AG08395 (cell line): ENCODE measurements around the gene VPS13D.

Experiments
- DNase-seq: peaks from one replicate; pipeline ENCODE4 v3.0.0; 2012; ENCODE audit warnings: mixed read lengths, low spot score

The VPS13D gene

DNA sequence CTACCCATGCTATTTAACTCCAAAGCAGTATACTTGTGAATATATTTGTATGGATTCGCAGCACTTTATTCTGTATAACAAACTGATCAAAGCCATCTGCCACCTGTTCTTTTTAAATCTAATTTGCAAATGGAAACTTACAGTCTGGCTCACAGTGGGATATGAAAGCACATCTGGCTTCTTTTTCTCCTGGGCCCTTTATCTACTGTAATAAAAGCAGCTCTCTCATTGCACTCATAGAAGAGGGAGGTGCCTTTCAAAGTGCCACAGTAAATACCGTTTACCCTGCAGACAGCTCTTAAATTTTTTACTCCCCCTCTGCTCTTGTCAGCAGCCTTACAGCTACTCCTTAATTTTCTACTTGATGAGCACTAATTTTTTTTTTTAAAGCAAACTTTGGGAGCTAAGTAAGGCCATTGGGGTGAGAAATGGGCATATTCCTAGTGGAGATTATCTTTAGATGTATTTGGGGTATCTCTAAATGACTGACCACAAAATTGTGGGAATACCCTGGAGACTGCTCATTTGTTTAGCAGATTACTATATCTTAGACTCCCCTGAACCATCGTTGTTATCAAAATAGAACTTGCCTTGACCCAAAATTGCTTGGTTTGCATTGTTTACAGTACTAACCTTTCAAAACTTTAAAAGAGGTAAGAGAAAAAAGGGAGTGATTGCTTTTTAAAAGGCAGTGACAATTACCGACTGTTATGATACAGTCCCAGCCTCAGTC, 110.1 kb downstream of the VPS13D start:
- no peak for DNase-seq

DNA sequence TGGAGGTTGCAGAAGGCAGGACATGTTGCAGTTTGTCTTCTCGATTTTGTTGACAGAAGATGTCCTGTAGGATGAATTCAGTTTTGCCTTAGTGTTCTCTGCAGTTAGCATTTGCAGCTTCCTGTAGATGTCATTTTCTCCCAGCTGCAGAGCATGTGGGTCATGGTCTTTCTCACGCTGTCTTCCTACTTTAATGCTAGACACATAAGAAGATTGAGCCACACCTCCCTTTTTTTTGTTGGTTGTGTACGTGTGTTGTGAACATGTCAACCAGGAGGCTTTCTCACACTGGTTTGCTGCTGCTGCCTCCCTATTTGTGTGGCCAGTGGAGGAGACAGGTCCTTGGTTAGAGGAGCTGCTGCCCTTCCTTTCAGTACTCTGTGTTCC, 110.7 kb downstream of the VPS13D start:
- no peak for DNase-seq

DNA sequence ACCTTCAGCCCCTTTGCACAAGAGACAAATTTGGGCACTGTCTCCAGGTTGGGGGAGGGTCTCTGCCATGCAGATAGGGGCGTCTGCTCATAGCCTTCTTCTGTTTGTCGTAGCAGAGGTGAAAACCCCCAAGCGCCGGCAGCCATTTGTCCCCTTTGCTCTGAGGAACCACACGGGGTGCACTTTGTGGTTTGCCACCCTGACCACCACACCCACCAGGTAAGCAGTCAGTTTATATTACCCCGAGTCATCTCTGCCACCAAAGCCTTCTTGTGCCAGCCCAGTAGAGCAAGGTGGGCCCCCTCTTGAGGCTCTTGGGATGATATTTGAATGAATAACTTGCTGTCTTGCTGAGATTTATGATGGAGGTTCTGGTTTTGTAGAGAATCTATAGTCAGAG, 111.8 kb downstream of the VPS13D start:
- DNase-seq, result no peak

DNA sequence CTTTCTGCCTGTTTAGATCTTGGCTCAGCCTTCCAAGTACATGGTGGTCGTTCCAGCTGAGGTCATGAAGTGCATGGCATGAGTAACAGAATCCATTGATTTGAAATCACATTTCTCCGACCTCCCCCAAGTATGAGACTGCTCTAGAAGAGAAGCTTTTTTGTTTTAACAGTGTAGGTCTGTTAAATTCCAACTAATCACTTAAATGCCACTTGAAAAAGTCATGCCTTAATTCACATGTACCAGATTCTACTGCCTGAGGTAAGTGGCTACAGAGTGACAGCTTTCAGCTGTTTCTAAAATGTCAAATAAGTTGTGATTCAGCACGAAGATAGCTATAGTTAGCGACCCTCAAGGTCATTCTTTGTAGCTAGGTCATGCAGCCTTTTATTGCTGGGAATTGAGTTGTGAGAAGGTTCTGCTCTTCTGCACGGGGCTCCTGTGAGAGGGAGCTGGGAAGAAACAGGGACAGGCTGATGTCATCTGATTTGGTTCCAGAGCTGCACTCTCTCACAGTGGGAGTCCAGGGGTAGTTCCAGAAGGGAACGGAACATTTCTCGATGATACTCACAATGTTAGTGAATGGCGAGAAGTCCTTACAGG, 112.7 kb downstream of the VPS13D start:
- no peak for DNase-seq

DNA sequence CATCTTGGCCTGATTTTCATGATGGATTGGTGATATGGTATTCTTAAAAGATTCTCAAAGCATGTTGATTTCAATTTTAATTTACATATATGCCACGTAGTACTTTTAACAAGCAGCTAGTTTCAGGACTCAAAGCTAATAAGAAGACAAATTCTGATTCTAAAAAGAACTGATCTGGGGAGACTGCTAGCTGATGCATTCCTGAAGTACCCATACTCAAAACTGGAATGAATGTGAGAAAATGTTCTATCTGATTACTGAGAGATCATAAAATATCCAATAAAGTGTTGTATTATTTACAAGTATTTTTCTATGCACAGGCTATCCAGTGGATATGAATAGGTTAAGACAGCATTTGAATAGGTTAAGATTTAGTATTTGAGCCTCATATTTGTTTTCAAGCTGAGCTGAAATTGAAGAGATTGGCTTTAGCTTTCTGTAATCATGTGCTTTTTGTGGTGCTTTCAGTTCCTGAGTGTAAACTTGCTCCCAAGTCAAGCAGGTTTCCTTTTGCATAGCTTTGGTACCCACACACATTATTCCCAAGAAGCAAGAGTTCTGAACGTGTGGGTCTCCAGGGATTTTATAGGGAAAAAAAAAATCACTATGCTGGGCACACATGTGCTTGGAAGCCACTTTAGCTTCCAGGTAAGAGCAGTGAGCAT, 114.1 kb downstream of the VPS13D start:
- no peak for DNase-seq

DNA sequence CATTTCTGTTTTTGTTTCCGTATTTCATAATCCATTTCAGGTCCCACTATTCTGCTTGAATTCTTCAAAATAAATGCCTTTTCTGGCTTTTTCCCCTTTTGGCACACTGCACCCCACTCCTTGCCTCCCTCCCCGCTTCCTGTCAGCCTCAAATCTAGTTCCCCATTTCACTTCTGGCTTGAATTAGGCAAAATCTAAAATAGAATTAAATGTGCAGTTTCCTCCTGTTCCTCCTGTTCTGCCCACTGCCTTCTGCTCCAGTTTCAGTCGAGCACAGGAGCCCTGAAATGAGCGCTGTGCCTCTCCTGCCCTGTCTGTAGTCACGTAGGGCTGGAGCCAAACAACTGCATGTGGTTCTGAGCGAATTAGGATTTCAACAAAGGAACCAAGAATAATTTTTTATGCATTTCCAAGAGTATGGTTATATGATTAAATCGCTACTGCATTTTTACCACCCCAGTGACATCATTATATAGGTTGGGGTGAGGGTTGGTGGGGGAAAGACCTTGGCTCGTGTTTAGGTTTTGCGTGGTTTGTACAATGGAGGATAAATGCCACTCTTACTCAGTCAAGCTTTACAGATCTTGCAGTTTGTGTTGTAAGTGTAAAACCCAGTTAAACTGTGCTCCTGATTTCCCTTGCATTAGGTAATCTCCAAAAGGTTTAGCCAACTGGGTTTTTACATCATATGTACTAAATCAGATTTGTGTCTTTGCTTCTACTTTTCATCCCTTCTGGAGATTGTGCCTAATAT, 114.9 kb downstream of the VPS13D start:
- DNase-seq, result no peak

DNA sequence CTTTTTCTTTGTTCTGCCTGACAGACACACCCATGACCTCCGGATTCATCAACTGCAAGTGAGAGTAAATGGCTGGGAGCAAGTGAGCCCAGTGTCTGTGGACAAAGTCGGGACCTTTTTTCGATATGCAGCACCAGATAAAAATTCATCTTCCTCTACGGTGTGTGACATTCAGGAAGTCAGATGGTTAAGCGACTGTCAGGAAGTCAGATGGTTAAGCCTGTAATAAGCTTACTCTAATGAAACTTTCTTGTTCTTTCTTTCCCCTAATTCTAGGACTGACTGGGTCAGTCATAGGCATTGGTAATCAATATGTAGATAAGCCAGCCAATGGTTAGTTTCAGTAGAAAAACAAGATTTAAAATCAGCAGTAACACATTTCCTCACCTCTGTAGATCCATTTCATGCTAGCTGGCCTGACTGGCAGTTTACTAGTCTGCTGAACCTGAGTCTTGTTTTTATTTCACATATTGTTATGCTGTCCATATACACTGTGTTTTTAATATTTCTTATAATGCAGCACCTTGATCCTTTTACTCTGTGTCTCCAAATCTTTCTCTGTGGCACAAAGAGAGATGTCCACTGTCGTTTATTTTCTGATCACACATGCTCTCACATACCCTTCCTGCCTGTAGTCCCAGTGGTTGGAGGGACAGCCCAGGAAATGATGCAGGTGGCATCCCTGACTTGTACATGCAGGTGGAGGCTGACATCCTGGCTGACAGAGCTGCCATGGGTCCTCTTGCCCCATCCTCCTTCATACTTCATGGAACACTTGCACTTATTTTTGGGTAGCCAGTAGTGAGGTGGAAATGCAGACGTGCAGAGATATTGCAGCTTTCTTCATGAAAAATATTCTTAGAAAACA, 115.8 kb downstream of the VPS13D start:
- no peak for DNase-seq

DNA sequence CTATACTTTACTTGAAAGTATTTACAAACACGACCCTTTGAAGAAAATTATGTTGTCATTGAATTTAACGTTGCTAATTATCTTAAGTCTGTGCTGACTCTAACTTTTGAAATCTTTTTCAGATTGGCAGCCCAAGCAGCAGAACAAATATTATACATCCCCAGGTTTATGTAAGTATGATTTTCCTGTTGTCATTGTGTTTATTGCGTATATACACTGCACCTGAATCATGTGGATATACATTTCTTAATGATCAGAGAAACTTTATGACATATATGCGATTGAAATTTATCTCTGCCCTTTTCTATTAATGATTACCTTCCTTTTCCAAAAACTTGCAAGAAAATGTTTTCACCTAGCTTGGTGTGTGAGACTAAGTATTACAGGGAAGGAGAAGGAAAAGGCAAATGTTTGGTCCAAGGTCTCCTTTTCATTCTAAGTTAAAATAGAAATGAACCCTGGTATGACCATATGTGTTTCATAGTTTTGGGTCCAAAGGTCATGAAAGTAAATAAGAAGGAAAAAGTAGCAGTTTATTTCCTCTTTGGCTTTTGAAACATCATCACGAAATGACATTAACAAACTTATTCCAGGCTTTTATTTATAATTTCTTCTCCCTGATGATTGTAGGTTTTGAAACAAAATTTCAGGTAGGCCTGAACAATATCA, 116.8 kb downstream of the VPS13D start:
- DNase-seq, result no peak

DNA sequence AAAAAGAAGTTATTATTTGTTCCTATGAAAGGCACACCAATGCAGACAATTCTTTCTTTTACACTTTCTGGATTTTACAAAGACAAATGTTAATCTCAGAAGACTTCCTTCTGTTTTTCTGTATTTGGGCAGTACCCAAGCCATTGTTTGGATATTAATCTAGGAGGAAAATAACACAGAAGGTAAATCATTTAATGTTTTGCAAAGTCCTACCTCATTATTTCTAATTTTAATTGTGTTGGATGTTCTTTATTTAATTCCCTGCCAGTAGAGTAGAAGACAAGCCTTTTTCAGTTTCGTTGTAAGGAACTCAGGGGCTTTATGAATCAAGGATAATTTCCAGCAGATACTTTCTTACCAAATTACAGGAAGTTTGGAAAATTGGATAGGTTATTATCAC, 118.3 kb downstream of the VPS13D start:
- no peak for DNase-seq

DNA sequence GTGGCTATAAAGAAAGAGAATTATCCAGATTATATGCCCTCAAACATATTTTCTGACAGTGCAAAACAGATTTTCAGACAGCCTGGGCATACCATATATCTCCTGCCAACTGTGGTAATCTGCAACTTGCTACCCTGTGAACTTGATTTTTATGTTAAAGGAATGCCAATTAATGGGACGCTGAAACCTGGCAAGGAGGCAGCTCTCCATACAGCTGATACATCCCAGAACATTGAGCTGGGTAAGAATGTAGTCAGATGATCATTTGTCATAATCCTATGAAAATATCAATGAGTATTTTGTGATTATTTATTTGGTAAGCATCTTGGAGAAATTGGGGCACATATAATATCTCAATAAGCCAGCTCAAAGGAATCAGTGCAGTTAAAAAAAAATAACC, 124.2 kb downstream of the VPS13D start:
- DNase-seq, result no peak

DNA sequence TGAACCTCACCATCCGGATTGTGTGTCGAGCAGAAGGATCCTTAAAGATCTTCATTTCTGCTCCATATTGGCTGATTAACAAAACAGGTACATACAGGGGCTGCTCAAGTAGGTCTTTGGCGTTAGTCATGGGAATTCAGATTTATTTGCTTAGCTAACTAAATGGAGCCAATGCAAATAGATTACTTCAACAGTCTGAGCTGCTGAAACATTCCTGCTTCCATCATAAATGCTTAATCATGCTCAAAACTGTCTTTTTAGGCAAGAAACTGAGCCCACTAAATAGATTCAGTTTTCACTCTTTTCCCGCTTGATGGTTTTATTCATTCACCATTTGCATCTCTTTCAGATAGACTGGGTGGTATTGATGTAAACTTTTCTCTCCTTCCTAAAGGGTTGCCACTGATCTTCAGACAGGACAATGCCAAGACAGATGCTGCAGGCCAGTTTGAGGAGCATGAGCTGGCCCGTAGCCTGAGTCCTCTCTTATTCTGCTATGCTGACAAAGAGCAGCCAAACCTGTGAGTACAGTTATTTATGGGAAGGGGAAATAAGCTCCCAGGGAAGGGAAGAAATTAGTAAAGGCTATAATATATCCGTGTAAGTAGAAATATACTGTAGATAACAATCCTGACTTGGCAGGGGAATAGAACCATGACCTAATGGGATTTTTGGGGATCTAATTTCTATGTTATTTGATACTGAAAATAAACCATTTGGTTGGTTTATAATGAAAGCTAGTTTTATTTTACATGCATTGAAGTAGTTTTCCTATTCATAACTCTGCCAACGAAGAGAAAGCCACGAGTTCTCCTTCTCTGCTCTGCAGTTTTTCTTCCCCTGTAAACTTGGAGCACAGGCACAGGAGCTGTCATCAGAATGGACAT, 126.4 kb downstream of the VPS13D start:
- DNase-seq, result no peak

DNA sequence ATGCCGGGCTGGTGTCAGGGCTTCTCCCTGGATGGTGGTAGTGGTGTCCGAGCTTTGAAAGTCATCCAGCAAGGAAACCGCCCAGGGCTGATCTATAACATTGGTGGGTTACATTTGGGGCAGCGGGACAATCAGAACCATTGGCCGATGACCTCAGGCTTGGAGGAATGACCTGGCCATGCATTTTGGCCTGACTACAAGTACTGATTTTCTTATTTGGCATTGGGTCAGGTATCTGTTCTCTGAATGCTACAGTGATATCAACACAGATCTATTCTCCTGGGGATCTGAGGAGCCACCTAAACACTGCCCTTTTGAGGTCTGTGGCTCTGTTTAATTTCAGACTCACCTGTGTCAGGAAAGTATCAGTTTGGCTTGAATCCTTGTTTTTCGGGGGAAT, 128.7 kb downstream of the VPS13D start:
- DNase-seq, result no peak

DNA sequence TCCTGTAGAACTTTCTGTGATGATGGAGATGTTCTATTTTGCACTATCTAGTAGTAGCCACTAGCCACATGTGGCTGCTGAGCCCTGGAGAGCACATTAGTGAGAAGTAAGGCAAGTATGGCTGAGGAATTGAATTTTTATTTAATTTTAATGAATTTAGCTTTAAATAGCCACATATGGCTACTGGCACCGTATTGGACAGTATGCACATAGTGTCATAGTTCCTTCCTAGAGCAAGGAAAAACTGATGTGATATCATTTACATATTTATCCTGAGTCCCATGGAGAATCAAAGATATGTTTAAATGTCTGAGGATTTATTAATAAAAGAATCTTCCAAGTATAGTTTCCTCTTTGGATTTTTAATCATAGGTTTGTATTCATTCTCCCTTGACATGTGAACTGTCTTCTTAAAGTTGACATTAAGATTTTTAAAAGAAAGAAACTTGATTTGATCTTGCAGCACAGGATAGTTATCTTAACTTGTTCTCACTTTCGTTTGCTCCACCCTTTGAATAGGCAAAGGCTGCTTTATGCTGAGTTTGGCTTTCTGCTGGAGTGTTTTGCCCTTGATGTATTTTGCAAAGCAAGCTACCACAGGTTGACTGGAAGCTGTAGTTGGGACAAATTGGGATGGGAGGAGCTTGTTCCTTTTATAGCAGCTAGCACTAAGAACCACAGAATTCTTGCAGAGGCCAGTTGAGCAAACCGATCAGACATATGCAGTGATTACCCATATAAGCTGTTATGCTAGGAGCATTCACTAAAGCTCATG, 129.7 kb downstream of the VPS13D start:
- no peak for DNase-seq

DNA sequence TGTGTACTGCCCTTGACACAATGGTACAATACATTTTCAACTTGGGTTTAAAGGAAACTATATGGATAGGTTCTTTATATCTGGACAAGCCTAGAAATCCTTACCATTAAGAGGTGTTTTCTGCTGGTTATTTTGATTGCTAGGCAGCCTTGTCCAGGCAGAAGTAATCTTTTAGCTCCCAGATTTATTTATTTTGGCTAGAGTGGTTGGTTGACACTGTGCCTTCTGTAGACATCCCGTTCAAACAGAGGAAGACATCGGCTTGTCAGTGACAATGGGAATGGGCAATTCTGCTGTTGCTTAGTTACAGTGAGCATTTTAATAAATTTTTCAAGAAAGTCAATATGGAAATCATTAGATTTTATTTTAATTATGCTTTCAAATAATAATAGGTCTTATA, 138.8 kb downstream of the VPS13D start:
- no peak for DNase-seq

DNA sequence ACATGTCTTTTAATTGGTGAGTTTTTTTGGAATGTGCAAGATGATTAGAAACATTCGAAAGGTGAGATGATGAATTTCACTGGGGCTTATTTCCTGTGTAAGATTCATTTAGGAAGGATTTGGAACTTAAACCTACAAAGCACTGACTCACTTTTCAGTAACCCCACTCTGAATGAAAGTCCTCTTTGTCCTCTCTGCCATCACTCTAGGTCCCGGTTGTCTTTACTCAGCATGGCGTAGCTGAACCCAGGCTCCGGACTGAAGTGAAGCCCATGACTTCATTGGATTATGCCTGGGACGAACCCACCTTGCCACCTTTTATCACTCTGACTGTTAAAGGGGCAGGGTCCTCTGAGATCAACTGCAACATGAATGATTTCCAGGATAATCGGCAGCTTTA, 139.4 kb downstream of the VPS13D start:
- DNase-seq, result no peak

DNA sequence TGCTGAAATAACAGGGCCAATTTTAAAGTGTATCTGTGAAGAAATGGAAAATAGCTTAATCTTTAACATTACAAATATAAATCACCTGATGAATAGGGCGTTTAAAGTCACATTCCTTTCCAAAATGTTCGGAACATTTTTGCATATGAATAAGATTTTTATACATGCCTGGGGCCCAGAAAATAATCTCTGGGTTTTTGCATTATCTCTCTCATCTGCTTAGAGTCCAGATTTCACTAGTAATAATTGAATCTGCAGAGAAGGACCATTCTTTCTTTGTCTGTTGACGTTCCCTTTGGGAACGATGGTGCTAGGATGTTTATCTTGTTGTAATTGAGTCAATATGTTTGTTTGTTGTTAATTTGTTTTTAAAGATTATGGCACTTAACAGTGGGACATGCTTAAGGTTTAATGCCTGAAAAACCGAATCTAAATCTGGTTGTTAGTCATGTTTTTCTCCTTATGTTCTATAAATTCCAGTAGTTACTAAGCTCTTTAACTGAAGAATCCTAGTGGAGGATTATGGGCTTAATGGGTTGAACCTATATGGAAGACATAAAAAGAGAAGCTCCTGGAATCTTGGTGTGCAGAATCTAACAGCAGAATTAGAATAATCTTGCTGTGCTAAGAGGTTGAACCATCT, 140.6 kb downstream of the VPS13D start:
- no peak for DNase-seq

DNA sequence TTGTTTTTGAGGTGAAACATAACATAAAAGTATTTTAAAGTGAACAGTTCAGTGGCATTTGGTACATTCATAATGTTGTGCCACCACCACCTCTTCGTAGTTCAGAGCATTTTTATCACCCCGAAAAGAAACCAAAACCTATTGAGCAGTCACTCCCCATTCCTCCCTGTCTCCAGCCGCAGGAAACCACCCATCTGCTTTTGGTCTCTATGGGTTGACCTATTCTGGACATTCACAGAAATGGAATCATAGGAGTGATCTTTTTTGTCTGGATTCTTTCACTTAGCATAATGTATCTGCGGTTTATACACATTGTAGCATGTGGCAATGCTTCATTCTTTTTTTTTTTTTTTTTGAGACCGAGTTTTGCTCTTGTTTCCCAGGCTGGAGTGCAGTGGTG, 141.2 kb downstream of the VPS13D start:
- DNase-seq, result no peak

DNA sequence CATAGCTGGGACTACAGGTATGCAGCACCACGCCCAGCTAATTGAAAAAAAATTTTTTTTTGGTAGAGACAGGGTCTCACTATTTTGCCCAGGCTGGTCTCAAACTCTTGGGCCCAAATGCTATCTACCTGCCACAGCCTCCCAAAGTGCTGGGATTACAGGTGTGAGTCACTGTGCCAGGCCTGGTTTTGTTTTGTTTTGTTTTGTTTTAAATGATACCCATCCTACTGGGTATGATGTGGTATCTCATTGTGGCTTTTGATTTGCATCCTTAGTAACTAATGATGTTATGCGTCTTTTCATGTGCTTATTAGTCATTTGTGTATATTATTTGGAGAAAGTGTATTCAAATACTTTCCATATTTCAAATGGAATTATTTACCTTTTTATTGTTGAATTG, 142.3 kb downstream of the VPS13D start:
- no peak for DNase-seq

DNA sequence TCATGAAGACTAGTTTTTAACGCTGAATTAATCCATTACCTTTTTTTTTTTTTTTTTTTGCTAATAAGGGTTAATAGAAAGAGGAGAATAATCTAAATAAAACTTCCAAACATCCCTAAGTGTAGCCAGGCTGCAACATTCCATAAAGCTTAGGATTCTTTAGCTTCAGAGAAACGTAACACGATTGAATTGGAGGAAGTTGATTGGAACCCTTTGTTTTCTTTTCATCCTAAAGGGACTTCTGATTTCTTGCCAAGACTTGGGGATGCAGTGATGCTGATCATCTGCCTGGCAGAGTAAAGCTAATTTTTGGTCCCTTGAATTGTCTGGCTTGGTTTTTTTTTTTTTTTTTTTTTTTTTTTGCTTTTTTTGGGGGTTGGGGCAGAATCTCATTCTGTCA, 142.9 kb downstream of the VPS13D start:
- DNase-seq, result no peak
